Panc1 (cell line): Measurements from ENCODE around the gene ECHS1.

Experiments used
- CTCF ChIP-seq: fragments of 450-650 bp; IDR thresholded peaks from 2 replicates; pipeline ENCODE4 v1.5.1; 2017; ENCODE audit warnings: mild to moderate bottlenecking
- POLR2AphosphoS5 ChIP-seq: IDR thresholded peaks from 2 replicates; pipeline ENCODE4 v1.6.1; 2012; ENCODE audit warnings: mild to moderate bottlenecking, low read depth, low read length, moderate library complexity
- REST ChIP-seq, 2 experiments: IDR thresholded peaks; 2 replicates each; pipeline ENCODE4 v1.6.1; 2011 to 2012; ENCODE audit warnings: low read depth in 2 of 2, control low read depth in 1 of 2, low read length in 1 of 2, mild to moderate bottlenecking in 1 of 2, moderate library complexity in 1 of 2; ENCODE audit not compliant: insufficient read depth in 1 of 2
- SIN3A ChIP-seq: IDR thresholded peaks from 2 replicates; pipeline ENCODE4 v1.6.1; 2012; ENCODE audit warnings: low read depth, mild to moderate bottlenecking, low read length, moderate library complexity, borderline replicate concordance; ENCODE audit not compliant: insufficient read depth

GRCh38 chr10:133412381-133412711, 39.2 kb upstream of the ECHS1 start:
- TF ChIP-seq CTCF, result no peak
- no peak for TF ChIP-seq REST (IDR thresholded peaks at IDR 0.05; ENCODE audit: insufficient read depth in 1 of 2, low read depth in 2 of 2, low read length in 1 of 2)
- TF ChIP-seq POLR2AphosphoS5, result no peak
- no peak for TF ChIP-seq SIN3A
